Tibial nerve (tissue), 3 donors: Measurements from ENCODE around the gene NOS1AP.
"Not testable (repeated sequence)": the region's sequence is repeated elsewhere in the genome, so short reads cannot be mapped to it uniquely, and the experiment has no call there.

Experiments
- CTCF ChIP-seq, 5 experiments: fragments of 200-600 bp in 3 of 5; fragments of 450-650 bp in 2 of 5; sonication (generic) in 3 of 5; IDR thresholded peaks; one replicate each; pipeline ENCODE4 v1.5.1; 2016 to 2019; ENCODE audit warnings: antibody characterized with exemption in 5 of 5, mild to moderate bottlenecking in 3 of 5, moderate library complexity in 2 of 5
- POLR2A ChIP-seq, 2 donors: fragments of 450-650 bp; IDR thresholded peaks; one replicate each; pipeline ENCODE4 v1.6.1; 2017; ENCODE audit warnings: antibody characterized with exemption in 2 of 2, mild to moderate bottlenecking in 2 of 2, moderate library complexity in 2 of 2

- not testable (repeated sequence) for TF ChIP-seq POLR2A, CTCF (IDR thresholded peaks at IDR 0.05)
Measured at GRCh38 chr1:162174027-162174426, 104.5 kb downstream of the NOS1AP start.
